HL-60/S4 treated with phorbol 12-myristate 13-acetate at 8.2 ng/mL for 4 days and 3 days (cell line): ENCODE results near the gene SEZ6L.

ENCODE experiments used
- in situ Hi-C: fragments of 300-500 bp; cut with MboI; formaldehyde crosslinking; loops from 2 replicates; pipeline ENCODE4 v1.15.0; 2022; ENCODE audit warnings: low sequenced_read_pairs

SEZ6L gene

DNA sequence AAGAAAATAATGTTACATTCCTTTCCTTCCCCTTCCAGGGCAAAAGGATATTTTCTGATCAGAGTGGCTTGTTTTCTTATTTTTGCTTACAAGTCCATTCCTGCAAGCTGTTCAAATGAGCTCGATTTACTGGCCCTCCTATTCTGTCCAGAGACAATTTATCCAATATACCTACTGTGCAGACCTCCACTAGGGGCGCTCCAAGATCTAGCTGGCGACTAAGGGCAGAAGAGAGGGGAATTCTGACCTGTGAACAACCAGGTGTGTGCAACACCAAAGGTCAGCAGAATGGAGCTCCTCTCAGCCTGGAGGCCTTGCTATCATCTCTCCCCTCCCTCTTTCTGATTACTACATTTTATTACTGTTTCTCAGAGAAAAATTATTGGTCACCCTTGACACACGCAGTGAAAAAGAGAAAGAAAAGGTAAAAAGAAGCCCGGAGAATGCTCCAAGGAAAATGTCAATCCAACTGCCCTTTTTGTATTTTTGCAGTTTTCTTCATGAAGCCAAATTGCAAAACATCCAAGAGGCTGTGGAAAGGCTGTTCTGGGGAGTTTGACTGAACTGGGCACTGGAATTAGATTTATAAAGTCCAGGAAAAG lies 3.2 kb downstream of the SEZ6L start:
- in situ Hi-C loops: no loop called here

- in situ Hi-C loops: no loop called here
Observed at GRCh38 chr22:26174280-26174679, 5.0 kb downstream of the SEZ6L start.

DNA sequence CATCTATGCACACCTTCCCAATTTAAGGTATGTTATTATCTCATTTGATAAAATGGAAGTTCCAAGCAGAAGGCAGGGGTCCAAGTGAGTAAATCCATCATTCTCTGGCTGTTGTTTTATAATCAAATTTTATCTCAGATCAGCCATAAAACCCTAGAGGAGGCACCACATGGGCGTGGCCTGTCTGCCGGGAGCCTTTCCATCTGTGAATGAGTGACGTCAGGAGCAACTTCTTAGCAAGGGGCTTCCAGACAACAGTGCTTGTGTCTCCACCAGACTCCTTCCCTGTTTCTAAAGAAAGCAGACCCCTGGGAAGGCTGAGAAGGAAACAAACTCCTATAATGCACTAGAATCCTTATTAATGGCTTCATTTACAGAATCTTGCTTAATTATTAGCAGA lies 13.5 kb downstream of the SEZ6L start:
- in situ Hi-C loops: no loop called here

GRCh38 chr22:26185190-26185589 lies 15.9 kb downstream of the SEZ6L start:
- in situ Hi-C loops: no loop called here

- in situ Hi-C loops: no loop called here
Observed at GRCh38 chr22:26188341-26188740, 19.1 kb downstream of the SEZ6L start.

DNA sequence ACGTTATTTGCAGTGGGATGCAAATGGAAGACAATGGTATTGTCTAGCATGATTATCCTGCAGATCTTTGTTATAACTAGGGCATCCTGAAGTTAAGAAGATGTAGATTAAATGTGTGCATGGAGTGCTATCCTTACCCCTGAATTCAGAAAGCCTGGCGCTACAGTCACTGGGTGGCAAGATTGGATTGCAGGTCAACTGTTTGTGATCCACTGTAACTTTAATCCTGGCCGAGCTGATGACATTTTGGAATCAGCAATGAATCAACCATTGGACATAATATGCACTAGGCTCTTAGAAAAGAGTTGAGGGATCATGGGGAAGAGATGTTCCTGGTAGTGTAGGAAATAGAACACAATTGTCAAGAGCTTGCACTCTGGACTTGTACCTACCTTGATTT lies 25.1 kb downstream of the SEZ6L start:
- in situ Hi-C loops: no loop called here

GRCh38 chr22:26194877-26195276 lies 25.6 kb downstream of the SEZ6L start:
- in situ Hi-C loops: no loop called here

DNA sequence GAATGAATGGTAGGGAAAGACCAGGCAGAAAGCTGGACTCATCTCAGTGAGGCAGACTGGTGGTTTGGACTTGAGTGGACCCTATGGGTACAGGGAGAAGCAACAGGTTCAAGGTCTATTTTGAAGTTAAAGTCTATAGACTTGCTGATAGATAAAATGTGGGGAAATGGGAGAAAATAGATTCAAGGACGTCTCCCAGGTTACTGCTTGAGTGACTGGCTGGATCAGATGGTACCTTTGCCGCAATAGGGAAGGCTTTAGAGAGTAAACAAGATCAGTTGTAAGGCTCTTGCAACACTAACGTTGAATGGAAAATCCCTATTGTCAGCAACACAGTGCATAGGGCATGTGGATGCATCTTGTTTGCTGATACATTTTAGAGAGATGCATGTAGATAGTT lies 27.4 kb downstream of the SEZ6L start:
- in situ Hi-C loops: no loop called here

DNA sequence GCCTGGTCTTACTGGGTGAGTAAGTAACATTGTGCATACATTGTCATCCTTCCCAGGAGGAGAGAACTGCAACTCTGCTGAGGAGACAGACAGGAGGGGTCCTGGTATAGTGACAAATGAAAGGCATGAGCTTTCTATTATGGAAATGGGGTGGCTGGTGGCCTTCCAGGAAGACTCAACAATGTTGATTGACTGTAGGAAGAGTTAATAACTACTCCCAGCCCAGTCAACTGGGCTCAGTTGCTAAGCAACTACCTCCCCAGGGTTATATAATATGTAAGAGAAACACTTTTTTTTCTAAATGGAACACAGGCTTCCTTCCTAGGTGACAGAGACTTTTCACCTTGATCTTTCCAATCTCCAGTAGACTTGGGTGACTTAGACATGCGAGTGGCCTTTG lies 28.2 kb downstream of the SEZ6L start:
- in situ Hi-C loops: no loop called here

- in situ Hi-C loops: no loop called here
Observed at GRCh38 chr22:26199665-26200064, 30.4 kb downstream of the SEZ6L start.

DNA sequence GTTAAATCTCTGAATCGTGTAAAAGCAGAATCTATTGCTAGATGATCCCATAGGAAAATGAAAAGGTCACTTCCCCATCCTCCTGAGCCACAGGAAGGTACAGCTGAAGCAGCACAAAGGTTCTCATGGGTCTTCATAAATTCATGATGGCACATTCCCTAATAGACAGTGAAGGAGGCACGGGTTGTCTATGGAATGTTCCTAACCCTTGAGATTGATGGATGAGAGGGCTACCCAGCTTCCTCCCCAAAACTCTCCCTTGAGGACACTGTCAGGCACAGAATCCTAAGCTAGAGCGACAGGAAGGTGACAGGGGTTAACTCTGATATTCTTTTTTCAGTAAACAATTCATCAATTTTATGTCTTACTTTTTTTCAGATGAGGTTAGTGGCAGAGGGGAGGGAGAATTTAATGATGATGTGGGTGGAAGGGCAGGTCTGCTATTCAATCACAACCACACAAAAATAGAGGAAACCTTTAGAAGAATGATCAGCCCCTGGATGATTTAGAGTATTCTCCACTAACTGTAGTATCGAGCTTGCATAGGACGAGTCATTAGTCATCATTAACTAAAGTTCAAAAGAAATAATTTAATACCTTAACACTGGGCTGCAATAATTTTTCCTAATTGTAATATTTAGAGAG lies 33.1 kb downstream of the SEZ6L start:
- in situ Hi-C loops: no loop called here

DNA sequence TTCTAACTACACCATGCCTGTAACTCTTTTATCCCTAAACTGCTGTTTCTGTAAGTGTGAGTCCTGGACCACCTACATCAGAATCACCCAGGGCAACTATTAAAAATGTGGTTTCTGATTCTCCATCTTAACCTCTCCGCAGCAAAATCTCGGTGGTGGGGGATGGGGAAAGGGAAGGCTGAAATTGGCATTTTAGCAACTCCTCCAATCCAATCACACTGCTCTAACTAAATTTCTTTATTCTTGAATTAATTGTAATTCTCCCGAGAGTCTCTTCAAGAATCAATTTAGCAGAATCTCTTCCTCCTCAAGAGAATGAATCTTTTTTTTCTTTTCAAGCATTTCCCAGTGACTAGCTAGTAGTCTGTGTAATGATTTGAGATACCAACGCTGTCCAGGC lies 36.2 kb downstream of the SEZ6L start:
- in situ Hi-C loops: no loop called here

DNA sequence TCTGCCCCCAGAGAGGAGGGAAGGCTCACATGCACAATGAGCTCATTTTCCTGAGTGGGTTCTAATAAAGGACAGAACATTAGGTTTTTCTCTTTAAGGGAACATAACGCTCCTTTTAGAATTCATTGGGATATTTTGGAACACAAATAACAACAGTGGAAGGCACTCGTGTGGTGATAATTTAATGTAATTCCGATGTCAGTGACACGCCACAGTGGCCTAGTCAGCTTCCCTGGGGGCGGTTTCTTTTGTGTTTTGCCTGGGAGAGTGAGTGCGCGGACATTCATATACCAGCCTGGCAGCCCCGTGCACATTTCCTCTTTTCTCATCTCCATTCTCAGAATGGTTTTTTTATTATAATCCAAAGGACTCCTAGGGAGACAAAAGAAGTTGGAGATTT lies 41.1 kb downstream of the SEZ6L start:
- in situ Hi-C loops: no loop called here

GRCh38 chr22:26213826-26214225 lies 44.6 kb downstream of the SEZ6L start:
- in situ Hi-C loops: no loop called here

- in situ Hi-C loops: no loop called here
Observed at GRCh38 chr22:26214466-26214865, 45.2 kb downstream of the SEZ6L start.

- in situ Hi-C loops: no loop called here
Observed at GRCh38 chr22:26215736-26216135, 46.5 kb downstream of the SEZ6L start.

DNA sequence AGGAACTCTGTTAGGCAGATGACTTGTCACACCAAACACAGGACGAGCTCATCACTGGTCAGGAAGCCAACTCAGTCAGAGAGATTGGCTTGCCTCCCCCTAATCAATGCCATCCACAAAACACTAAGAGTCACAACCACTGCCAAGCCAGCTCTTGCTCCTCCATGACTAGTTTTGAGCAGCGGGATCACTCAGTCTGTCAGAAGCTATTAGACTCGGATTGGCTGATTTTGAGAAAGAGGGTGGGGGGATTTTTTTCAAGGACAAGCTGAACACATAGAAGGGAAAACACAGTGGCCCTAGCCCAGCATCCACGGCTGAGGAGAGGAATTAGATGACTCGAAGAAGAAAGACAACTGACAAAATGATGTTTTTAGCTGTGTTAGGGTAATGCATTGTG lies 55.9 kb downstream of the SEZ6L start:
- in situ Hi-C loops: no loop called here

- in situ Hi-C loops: no loop called here
Observed at GRCh38 chr22:26226538-26227297, 57.5 kb downstream of the SEZ6L start.

- in situ Hi-C loops: no loop called here
Observed at GRCh38 chr22:26229910-26230309, 60.6 kb downstream of the SEZ6L start.

DNA sequence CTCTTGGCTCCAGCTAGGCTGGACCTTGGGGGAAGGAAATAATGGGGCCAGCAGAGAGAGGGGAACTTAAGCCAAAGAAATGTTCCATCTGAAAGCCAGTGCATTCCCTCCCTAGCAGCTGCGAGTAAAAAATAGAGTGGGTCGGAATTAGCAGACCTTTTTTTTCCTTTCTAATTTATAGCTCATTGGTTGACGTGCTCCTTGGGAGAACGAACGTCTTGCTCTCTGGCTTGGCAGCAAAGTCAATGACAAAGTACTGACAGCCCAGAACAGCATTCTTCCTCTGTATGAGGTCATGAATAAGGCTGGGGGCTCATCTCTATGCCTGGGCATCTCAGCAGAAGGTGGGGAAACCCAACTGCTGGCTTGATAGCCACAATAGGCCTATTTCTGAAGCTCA lies 65.0 kb downstream of the SEZ6L start:
- in situ Hi-C loops: no loop called here

- in situ Hi-C loops: no loop called here
Observed at GRCh38 chr22:26235792-26236487, 66.7 kb downstream of the SEZ6L start.

GRCh38 chr22:26236991-26237390 lies 67.7 kb downstream of the SEZ6L start:
- in situ Hi-C loops: no loop called here
